DND-41 (cell line): ENCODE results near the gene STXBP5.

Experiments used
- ATAC-seq: fragments of 200-7000 bp; cut with Tn5 transposase; 3 replicates; pipeline ENCODE4 v1.9.1; 2021; ENCODE audit warnings: low read depth; ENCODE audit not compliant: insufficient read depth
- DNase-seq: peaks from one replicate; pipeline ENCODE4 v3.0.0-alpha.2; 2020
- H2AFZ ChIP-seq: 2 replicates; pipeline ENCODE4 v1.6.0; 2012; ENCODE audit warnings: low read depth, low read length
- H3K27ac ChIP-seq: 2 replicates; pipeline ENCODE4 v1.5.1; 2012; ENCODE audit warnings: low read length, inconsistent platforms
- H3K27me3 ChIP-seq: fragments of 200-600 bp; sonication (generic); 2 replicates; pipeline ENCODE4 v1.6.0; 2012; ENCODE audit warnings: low read length, mild to moderate bottlenecking, inconsistent platforms; ENCODE audit not compliant: insufficient read depth, poor library complexity
- H3K36me3 ChIP-seq: 2 replicates; pipeline ENCODE4 v1.5.1; 2012; ENCODE audit warnings: low read length, inconsistent platforms; ENCODE audit not compliant: insufficient read depth
- H3K4me1 ChIP-seq: 2 replicates; pipeline ENCODE4 v1.5.1; 2012; ENCODE audit warnings: mild to moderate bottlenecking, low read length; ENCODE audit not compliant: insufficient read depth
- H3K4me2 ChIP-seq: 2 replicates; pipeline ENCODE4 v1.6.0; 2012; ENCODE audit warnings: mild to moderate bottlenecking, moderate library complexity, low read length, inconsistent platforms; ENCODE audit not compliant: insufficient read depth
- H3K4me3 ChIP-seq, 2 experiments: fragments of 200-600 bp in 1 of 2; shearing (Covaris generic) in 1 of 2; 2 replicates each; pipeline ENCODE4 v1.5.1; 2012 to 2016; ENCODE audit warnings: inconsistent platforms in 2 of 2, low read length in 2 of 2, mild to moderate bottlenecking in 2 of 2, low read depth in 1 of 2, moderate library complexity in 1 of 2
- H3K79me2 ChIP-seq: 2 replicates; pipeline ENCODE4 v1.6.0; 2012; ENCODE audit warnings: low read length, inconsistent platforms; ENCODE audit not compliant: insufficient read depth
- H3K9ac ChIP-seq: 2 replicates; pipeline ENCODE4 v1.6.0; 2012; ENCODE audit warnings: low read depth, mild to moderate bottlenecking, inconsistent platforms, low read length, moderate library complexity
- H3K9me3 ChIP-seq: 2 replicates; pipeline ENCODE4 v1.5.1; 2012; ENCODE audit warnings: low read length, moderate library complexity, mild to moderate bottlenecking, inconsistent platforms; ENCODE audit not compliant: insufficient read depth, severe bottlenecking
- H4K20me1 ChIP-seq: 2 replicates; pipeline ENCODE4 v1.6.0; 2012; ENCODE audit warnings: low read length; ENCODE audit not compliant: insufficient read depth
- EZH2 ChIP-seq: IDR thresholded peaks from 3 replicates; pipeline ENCODE4 v1.6.1; 2012; ENCODE audit warnings: borderline replicate concordance, low read depth, mild to moderate bottlenecking, moderate library complexity, low read length, inconsistent platforms; ENCODE audit not compliant: severe bottlenecking
- TF ChIP-seq, protein P1 (sequence below): IDR thresholded peaks from 2 replicates; pipeline ENCODE4 v1.5.1; 2012; ENCODE audit warnings: borderline replicate concordance, low read length, moderate library complexity, mild to moderate bottlenecking; ENCODE audit not compliant: poor library complexity, severe bottlenecking; ENCODE audit errors: extremely low read depth

The STXBP5 gene

DNA sequence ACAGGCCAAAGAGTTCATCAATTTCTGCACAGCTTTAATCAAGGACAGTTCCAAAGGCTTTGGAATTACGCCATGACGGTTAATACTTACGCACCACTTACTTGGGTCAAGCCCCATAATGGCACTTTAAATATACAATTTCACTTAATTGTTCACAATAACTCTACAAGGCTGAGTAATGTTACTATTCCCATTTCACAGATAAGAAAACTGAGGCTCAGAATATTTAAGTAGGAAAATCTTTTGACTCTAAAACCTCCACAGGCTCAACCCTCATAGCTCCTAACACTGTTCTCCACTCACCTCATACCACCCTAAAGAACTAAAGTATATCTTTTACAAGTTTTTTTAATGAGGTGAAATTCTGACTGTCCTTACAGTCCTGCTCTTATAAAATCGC lies 212.4 kb downstream of the STXBP5 start:
- no peak overlapping the region for H3K4me2 ChIP-seq
- no peak overlapping the region for H2AFZ ChIP-seq
- ATAC-seq = no peak
- no peaks in the 10 kb centered on the region for H4K20me1 ChIP-seq
- H3K27ac ChIP-seq = no peak overlapping the region
- H3K9ac ChIP-seq = no peak overlapping the region
- no peak for DNase-seq
- H3K9me3 ChIP-seq = no peaks in the 10 kb centered on the region
- TF ChIP-seq, protein P1, sequence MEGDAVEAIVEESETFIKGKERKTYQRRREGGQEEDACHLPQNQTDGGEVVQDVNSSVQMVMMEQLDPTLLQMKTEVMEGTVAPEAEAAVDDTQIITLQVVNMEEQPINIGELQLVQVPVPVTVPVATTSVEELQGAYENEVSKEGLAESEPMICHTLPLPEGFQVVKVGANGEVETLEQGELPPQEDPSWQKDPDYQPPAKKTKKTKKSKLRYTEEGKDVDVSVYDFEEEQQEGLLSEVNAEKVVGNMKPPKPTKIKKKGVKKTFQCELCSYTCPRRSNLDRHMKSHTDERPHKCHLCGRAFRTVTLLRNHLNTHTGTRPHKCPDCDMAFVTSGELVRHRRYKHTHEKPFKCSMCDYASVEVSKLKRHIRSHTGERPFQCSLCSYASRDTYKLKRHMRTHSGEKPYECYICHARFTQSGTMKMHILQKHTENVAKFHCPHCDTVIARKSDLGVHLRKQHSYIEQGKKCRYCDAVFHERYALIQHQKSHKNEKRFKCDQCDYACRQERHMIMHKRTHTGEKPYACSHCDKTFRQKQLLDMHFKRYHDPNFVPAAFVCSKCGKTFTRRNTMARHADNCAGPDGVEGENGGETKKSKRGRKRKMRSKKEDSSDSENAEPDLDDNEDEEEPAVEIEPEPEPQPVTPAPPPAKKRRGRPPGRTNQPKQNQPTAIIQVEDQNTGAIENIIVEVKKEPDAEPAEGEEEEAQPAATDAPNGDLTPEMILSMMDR = no peak
- TF ChIP-seq EZH2 = no peak
- no peaks in the 10 kb centered on the region for H3K4me1 ChIP-seq
- no peak overlapping the region for H3K4me3 ChIP-seq
- H3K27me3 ChIP-seq = no peaks in the 10 kb centered on the region
- H3K36me3 ChIP-seq = no peaks in the 10 kb centered on the region
- H3K79me2 ChIP-seq = no peaks in the 10 kb centered on the region

DNA sequence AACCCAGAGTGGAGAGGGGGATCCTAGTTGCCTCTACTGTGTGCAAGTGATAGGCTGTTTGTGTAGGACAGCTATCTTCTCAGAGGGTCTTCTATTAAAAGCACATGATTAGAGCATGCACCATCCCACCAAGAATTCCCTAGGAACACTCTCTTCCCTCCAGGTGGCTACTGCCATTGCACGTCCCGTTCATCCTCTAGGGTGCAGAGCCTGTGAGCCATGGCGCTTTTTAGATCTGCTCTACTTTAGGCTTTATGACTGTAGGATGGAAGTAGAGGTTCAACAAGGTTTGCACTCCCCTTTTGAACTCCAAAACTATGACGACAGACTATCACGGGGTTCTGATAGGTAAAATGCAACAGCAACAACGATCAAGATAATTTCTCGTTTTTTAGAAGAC lies 213.7 kb downstream of the STXBP5 start:
- Histone ChIP-seq H3K9me3 (peaks cover 5% of the 10 kb centered on the region), H3K36me3 (no peaks in the 10 kb centered on the region), H3K27me3 (no peaks in the 10 kb centered on the region), H3K9ac (no peak overlapping the region), H3K4me2 (no peak overlapping the region), H2AFZ (no peak overlapping the region), H3K4me1 (no peaks in the 10 kb centered on the region), H3K27ac (no peak overlapping the region), H4K20me1 (no peaks in the 10 kb centered on the region), H3K79me2 (no peaks in the 10 kb centered on the region), H3K4me3 (no peak overlapping the region)
- DNase-seq (no peak), ATAC-seq (no peak)
- TF ChIP-seq, protein P1 = no peak
- TF ChIP-seq EZH2 = no peak

DNA sequence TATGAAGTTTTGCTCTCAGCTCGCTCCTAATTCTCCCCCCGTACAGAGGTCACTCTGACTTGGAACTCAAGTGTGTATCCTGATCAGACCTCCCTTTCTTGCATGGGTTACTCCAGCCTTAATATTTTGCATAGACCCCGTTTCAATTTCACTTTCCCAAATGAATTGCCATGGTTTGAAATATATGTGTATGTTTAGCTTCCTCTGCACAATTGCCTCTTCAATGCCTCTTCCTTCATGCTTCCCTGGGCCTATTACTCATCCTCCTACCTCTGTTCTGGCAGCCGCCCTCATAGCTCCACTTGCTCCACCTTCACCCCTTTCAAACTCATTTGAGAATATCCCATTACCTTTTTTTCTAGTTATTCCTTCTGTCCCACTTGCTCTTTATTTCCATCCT lies 214.3 kb downstream of the STXBP5 start:
- ATAC-seq = no peak
- peaks cover 8% of the 10 kb centered on the region for H3K9me3 ChIP-seq
- no peak overlapping the region for H2AFZ ChIP-seq
- no peak overlapping the region for H3K27ac ChIP-seq
- no peak overlapping the region for H3K4me3 ChIP-seq
- no peaks in the 10 kb centered on the region for H3K36me3 ChIP-seq
- DNase-seq = no peak
- H3K9ac ChIP-seq = no peak overlapping the region
- TF ChIP-seq, protein P1 = no peak
- TF ChIP-seq EZH2 = no peak
- H3K27me3 ChIP-seq = no peaks in the 10 kb centered on the region
- H4K20me1 ChIP-seq = no peaks in the 10 kb centered on the region
- no peaks in the 10 kb centered on the region for H3K79me2 ChIP-seq
- no peaks in the 10 kb centered on the region for H3K4me1 ChIP-seq
- no peak overlapping the region for H3K4me2 ChIP-seq

DNA sequence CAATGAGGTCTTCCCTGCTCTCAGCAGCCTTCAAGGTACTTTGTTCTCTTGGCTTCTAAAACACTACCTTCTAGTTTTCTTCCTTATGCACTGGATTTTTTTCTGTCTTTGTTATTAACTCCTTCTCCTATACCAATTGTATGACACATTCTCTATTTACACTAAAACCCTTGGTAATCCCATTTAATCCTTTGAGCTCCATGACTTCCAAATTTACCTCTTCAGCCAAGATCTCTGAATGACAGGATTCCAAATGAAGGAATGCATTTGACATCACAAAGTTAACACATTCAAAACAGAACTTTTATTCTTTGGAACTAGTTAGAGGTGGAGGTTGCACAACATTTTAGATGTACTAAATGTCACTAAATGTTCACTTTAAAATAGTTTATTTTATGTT lies 217.7 kb downstream of the STXBP5 start:
- H3K9me3 ChIP-seq = peaks cover 8% of the 10 kb centered on the region
- no peaks in the 10 kb centered on the region for H3K36me3 ChIP-seq
- ATAC-seq (no peak), DNase-seq (no peak)
- H3K27ac ChIP-seq = no peak overlapping the region
- H4K20me1 ChIP-seq = no peaks in the 10 kb centered on the region
- H2AFZ ChIP-seq = no peak overlapping the region
- H3K4me2 ChIP-seq = no peak overlapping the region
- no peak overlapping the region for H3K4me3 ChIP-seq
- no peak overlapping the region for H3K9ac ChIP-seq
- H3K27me3 ChIP-seq = no peaks in the 10 kb centered on the region
- no peaks in the 10 kb centered on the region for H3K79me2 ChIP-seq
- TF ChIP-seq, protein P1 = no peak
- TF ChIP-seq EZH2 = no peak
- H3K4me1 ChIP-seq = no peaks in the 10 kb centered on the region
